Liver (tissue), 9 donors: ENCODE results near the gene PACS1. TPM values are rescaled to one million over a fixed set of nuclear protein-coding genes. Genes with fewer than 3 reads are reported as not detected.
A peak's percentile ranks its signal among the peaks of the same experiment; 100 is the strongest.

ENCODE experiments used
- DNase-seq: peaks from one replicate; pipeline ENCODE4 v3.0.0-alpha.2; 2017; ENCODE audit warnings: low spot score
- H3K27ac ChIP-seq, 2 donors: one replicate each; pipeline ENCODE4 v1.7.0; 2013; ENCODE audit warnings: inconsistent platforms in 2 of 2, low read length in 2 of 2, control low read depth in 1 of 2, low read depth in 1 of 2, mild to moderate bottlenecking in 1 of 2
- H3K27me3 ChIP-seq, 4 donors: one replicate each; pipeline versions ENCODE4 v1.6.1 to v1.7.0; 2013; ENCODE audit warnings: low read length in 3 of 4, inconsistent platforms in 1 of 4, mild to moderate bottlenecking in 1 of 4, moderate library complexity in 1 of 4; ENCODE audit not compliant: control insufficient read depth in 4 of 4, insufficient read depth in 4 of 4
- H3K36me3 ChIP-seq, 4 donors: one replicate each; pipeline versions ENCODE4 v1.6.1 to v1.7.0; 2013; ENCODE audit warnings: low read length in 3 of 4, mild to moderate bottlenecking in 3 of 4, low read depth in 1 of 4, moderate library complexity in 1 of 4; ENCODE audit not compliant: control insufficient read depth in 4 of 4, insufficient read depth in 3 of 4
- H3K4me1 ChIP-seq, 4 donors: one replicate each; pipeline versions ENCODE4 v1.6.1 to v1.7.0; 2013; ENCODE audit warnings: low read length in 3 of 4, mild to moderate bottlenecking in 3 of 4, moderate library complexity in 1 of 4; ENCODE audit not compliant: control insufficient read depth in 4 of 4, insufficient read depth in 4 of 4
- H3K4me3 ChIP-seq, 3 donors: one replicate each; pipeline versions ENCODE4 v1.6.1 to v1.7.0; 2013; ENCODE audit warnings: low read length in 3 of 3, control low read depth in 1 of 3, low read depth in 1 of 3, mild to moderate bottlenecking in 1 of 3
- H3K9ac ChIP-seq, 2 donors: one replicate each; pipeline ENCODE4 v1.7.0; 2013; ENCODE audit warnings: low read length in 2 of 2, mild to moderate bottlenecking in 2 of 2, moderate library complexity in 2 of 2, control low read depth in 1 of 2, low read depth in 1 of 2
- H3K9me3 ChIP-seq, 4 donors: one replicate each; pipeline versions ENCODE4 v1.6.1 to v1.7.0; 2013; ENCODE audit warnings: low read length in 3 of 4; ENCODE audit not compliant: control insufficient read depth in 4 of 4
- ATF3 ChIP-seq: IDR thresholded peaks from 2 replicates; pipeline ENCODE4 v1.6.1; 2016; ENCODE audit warnings: antibody characterized with exemption
- CTCF ChIP-seq: fragments of 150-350 bp; IDR thresholded peaks from 2 replicates; pipeline ENCODE4 v1.5.1; 2017; ENCODE audit warnings: improper control_type of control experiment, low read depth, low read length; ENCODE audit not compliant: missing input control
- EGR1 ChIP-seq, 2 donors: IDR thresholded peaks; 2 replicates each; pipeline ENCODE4 v1.6.1; 2016 to 2018; ENCODE audit warnings: antibody characterized with exemption in 2 of 2, low read depth in 2 of 2
- FOXA1 ChIP-seq: IDR thresholded peaks from 2 replicates; pipeline ENCODE4 v1.6.1; 2016; ENCODE audit warnings: antibody characterized with exemption
- FOXA2 ChIP-seq: IDR thresholded peaks from 2 replicates; pipeline ENCODE4 v1.6.1; 2016; ENCODE audit warnings: antibody characterized with exemption
- GABPA ChIP-seq, 2 donors: IDR thresholded peaks in 1 of 2; conservative IDR thresholded peaks in 1 of 2; 2 replicates each; pipeline ENCODE4 v1.6.1; 2016; ENCODE audit warnings: antibody characterized with exemption in 2 of 2, mild to moderate bottlenecking in 1 of 2, moderate library complexity in 1 of 2
- HNF4A ChIP-seq, 2 donors: conservative IDR thresholded peaks; 2 replicates each; pipeline ENCODE4 v1.6.1; 2016; ENCODE audit warnings: antibody characterized with exemption in 2 of 2, mild to moderate bottlenecking in 2 of 2
- JUND ChIP-seq, 2 donors: IDR thresholded peaks; 2 replicates each; pipeline ENCODE4 v1.6.1; 2016; ENCODE audit warnings: antibody characterized with exemption in 2 of 2
- RAD21 ChIP-seq, 2 donors: IDR thresholded peaks; 2 replicates each; pipeline ENCODE4 v1.6.1; 2016; ENCODE audit warnings: antibody characterized with exemption in 2 of 2, mild to moderate bottlenecking in 2 of 2
- RXRA ChIP-seq, 2 donors: IDR thresholded peaks; 2 replicates each; pipeline ENCODE4 v1.6.1; 2017 to 2018; ENCODE audit warnings: antibody characterized with exemption in 2 of 2, mild to moderate bottlenecking in 1 of 2
- SP1 ChIP-seq: IDR thresholded peaks from 2 replicates; pipeline ENCODE4 v1.6.1; 2018; ENCODE audit warnings: antibody characterized with exemption, mild to moderate bottlenecking
- TAF1 ChIP-seq: conservative IDR thresholded peaks from 2 replicates; pipeline ENCODE4 v1.6.1; 2016; ENCODE audit warnings: antibody characterized with exemption, mild to moderate bottlenecking
- YY1 ChIP-seq: IDR thresholded peaks from 2 replicates; pipeline ENCODE4 v1.6.1; 2016; ENCODE audit warnings: antibody characterized with exemption, mild to moderate bottlenecking
- ZBTB33 ChIP-seq: IDR thresholded peaks from 2 replicates; pipeline ENCODE4 v1.6.1; 2016; ENCODE audit warnings: antibody characterized with exemption
- WGBS: extraction: QIAGEN DNeasy Blood & Tissue Kit; methylation state at CpG from one replicate; pipeline ENCODE4 v1.1.7; 2013; 5-methylcytosine and 5-hydroxymethylcytosine counted together
- polyA plus RNA-seq, 2 donors: library from polyadenylated mRNA; stranded (reverse) in 1 of 2; unstranded in 1 of 2; fragments of 200-250 nt in 1 of 2; fragments of >200 nt in 1 of 2; fragmentation: Nextera tagmentation in 1 of 2; extraction: Ambion mirVana in 1 of 2; gene quantifications; one replicate each; pipeline versions ENCODE4 v1.2.1 to v1.2.3, GENCODE V29; 2013 to 2015
- total RNA-seq, 2 donors: library from RNA; depleted of rRNA; stranded (reverse); fragments of >200 nt; gene quantifications; one replicate each; pipeline ENCODE4 v1.2.3, GENCODE V29; 2014
- donor health status: healthy.
- donor health status: healthy.
- donor health status: healthy.
- donor health status: healthy.
- donor health status: healthy.

Gene PACS1
- total and polyA plus RNA-seq, 4 donors, result 2.7 to 9.1 (median 7.3) TPM

GRCh38 chr11:66136752-66137123 is 66.7 kb downstream of the PACS1 start:
- Histone ChIP-seq H3K27ac (no peak overlapping the region), H3K4me1 (peaks cover 0 to 13% (median 6%) of the 10 kb centered on the region in 4 donors)
- TF ChIP-seq FOXA2 (no peak), YY1 (no peak), RXRA (IDR thresholded peaks at IDR 0.05) (no peak), ZBTB33 (no peak), TAF1 (no peak), RAD21 (IDR thresholded peaks at IDR 0.05) (no peak), JUND (IDR thresholded peaks at IDR 0.05) (no peak), CTCF (no peak), EGR1 (IDR thresholded peaks at IDR 0.05; ENCODE audit: low read depth in 2 of 2) (no peak), ATF3 (no peak)

GRCh38 chr11:66139817-66140404 is 69.8 kb downstream of the PACS1 start:
- peaks cover 0 to 2% (median 0%) of the 10 kb centered on the region in 4 donors for H3K36me3 ChIP-seq
- H3K9ac ChIP-seq, result no peak overlapping the region
- H3K27me3 ChIP-seq, result no peaks in the 10 kb centered on the region
- no peak for DNase-seq
- 66% methylated on average over 7 of the region's 7 CpGs for WGBS
- peaks cover 0 to 13% (median 6%) of the 10 kb centered on the region in 4 donors for H3K4me1 ChIP-seq
- peak overlapping the region in 1 of 2 donors; percentile 9 for H3K27ac ChIP-seq
- TF ChIP-seq ZBTB33 (no peak), RAD21 (IDR thresholded peaks at IDR 0.05) (peak in 1 of 2 donors; percentile 10), GABPA (IDR thresholded peaks at IDR 0.05 in 1 of 2, conservative IDR thresholded peaks at IDR 0.05 in 1 of 2) (no peak), RXRA (IDR thresholded peaks at IDR 0.05) (peak in 1 of 2 donors; percentile 30), HNF4A (conservative IDR thresholded peaks at IDR 0.05) (peak; percentile 55 to 57), SP1 (peak; percentile 31), FOXA1 (no peak)
- H3K9me3 ChIP-seq, result no peaks in the 10 kb centered on the region
- H3K4me3 ChIP-seq, result no peak overlapping the region

More at GRCh38 chr11:66136752-66137123, 66.7 kb downstream of the PACS1 start:
- peaks cover 0 to 2% (median 0%) of the 10 kb centered on the region in 4 donors for H3K36me3 ChIP-seq
- H3K9me3 ChIP-seq, result no peaks in the 10 kb centered on the region
- DNase-seq, result no peak
- no peak overlapping the region for H3K9ac ChIP-seq
- 78% methylated on average over 5 of the region's 5 CpGs for WGBS
- H3K4me3 ChIP-seq, result no peak overlapping the region
- no peaks in the 10 kb centered on the region for H3K27me3 ChIP-seq
